ENCODE results near the gene SLC12A3.

SLC12A3 gene

DNA sequence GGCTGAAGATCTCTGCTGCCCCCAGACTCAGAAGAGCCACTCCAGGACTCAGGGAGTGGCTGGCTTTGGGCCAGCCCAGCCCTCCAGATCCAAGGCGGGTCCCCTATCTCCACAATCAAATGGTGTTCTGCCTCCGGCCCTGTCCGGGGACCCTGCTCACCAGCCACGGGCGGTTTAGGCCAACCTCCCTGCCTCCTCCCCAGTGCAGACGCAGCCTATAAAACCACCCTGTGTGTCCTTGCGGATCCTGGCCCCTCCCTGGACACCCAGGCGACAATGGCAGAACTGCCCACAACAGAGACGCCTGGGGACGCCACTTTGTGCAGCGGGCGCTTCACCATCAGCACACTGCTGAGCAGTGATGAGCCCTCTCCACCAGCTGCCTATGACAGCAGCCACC is at the start of gene SLC12A3:
TSS of gene SLC12A3 (plus strand) at position 248 of the 400 bp plus-strand sequence. CDS start at position 277, 29 bp downstream.
- DNase-seq (ENCODE audit: low read depth), result no peak

DNA sequence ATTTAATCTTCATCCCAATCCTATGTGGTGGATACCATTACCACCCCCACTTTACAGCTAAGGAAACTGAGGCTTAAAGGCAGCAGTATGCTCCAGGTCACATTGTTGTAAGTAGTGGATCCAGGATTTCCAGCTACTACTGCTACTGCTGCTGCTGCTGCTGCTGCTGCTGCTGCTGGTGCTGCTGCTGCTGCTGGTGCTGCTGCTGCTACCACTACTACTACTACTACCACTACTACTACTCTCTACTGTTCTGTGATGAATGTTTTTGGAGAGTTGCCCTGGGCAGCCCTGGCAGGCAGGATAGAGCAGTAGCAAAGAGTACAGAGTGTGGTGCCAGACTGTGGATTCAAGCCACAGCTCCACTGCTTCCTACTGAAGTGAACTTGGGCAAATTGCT is 49.3 kb upstream of the SLC12A3 start:
- DNase-seq (ENCODE audit: low read depth), result no peak

GRCh38 chr16:56817056-56817455 is 48.0 kb upstream of the SLC12A3 start:
- DNase-seq (ENCODE audit: low read depth), result no peak

DNA sequence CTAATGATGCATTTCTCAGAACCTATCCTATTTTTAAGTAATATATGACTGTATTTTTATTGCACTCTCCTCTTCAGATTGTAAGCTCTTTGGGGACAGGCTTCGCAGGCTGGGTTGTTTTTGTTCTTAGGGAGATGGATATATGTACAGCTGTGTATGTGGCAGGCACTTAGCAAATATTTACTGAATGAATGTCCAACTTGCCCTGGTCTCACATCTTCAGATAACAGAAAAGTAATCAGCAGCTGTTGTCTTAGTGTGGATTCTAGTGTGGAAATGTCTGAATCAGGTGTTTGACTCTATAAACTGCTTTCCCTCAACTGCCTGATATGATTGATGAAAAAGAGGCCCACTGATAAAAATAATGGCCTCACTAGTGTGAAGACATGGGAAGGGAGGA is 47.1 kb upstream of the SLC12A3 start:
- no peak for DNase-seq (ENCODE audit: low read depth)

- DNase-seq (ENCODE audit: low read depth), result no peak
These were observed 41.8 kb upstream of the SLC12A3 start for GRCh38 chr16:56823081-56823733.

- no peak for DNase-seq (ENCODE audit: low read depth)
These were observed 40.7 kb upstream of the SLC12A3 start for GRCh38 chr16:56824331-56824730.

DNA sequence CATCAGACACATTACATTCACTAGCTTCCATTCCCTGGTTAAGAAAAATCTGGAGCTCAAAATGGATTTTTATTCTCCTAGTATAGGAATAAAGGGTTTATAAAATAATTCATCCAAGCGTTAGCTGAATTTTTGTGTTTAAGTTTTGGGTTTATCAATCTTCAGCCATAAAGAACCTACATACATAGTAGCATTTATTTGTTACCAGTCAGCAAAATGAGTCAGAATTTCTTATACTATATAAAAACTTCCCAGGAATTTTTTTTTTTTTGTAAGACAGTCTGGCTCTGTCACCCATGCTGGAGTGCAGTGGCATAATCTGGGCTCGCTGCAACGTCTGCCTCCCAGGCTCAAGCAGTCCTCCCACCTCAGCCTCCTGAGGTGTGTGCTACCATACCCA is 40.2 kb upstream of the SLC12A3 start:
- DNase-seq (ENCODE audit: low read depth), result no peak

GRCh38 chr16:56825826-56826225 is 39.2 kb upstream of the SLC12A3 start:
- no peak for DNase-seq (ENCODE audit: low read depth)

DNA sequence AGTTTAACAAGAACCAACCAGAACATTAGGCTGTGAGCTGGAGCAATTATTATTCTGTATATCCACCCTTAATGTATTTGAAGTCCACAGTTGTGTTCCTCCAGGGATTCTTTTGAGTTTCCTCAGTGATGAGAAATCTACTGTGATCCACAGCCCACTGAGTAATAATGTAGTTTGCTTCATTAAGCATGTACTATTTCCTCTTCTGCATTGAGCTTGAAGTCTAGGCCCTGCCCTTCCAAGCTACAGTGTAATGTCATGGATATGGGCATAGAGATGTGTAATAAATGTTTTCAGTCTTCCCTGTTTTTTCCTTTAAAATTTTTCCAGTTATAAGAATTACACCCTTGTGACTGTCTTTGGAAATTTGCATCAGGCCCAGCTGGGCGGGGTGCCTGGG is 36.4 kb upstream of the SLC12A3 start:
- no peak for DNase-seq (ENCODE audit: low read depth)

DNA sequence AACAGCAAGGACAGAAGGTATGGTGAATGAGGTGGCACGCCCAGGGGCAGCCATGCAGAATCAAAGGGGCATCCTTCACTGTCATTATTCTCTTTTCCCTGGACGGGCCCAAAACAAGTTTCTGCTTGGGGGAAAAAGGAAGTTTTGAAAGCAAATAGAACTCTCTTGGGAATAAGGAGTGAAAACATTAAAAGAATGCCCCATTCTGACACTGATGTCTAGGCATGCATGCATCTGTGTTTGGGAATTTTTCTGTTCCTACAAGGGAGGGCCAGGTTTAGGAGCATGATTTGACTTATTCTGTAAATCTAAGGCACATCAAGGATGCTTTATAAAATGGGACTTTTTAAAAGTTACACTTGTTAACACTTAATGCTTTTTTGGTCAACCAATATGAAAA is 34.3 kb upstream of the SLC12A3 start:
- no peak for DNase-seq (ENCODE audit: low read depth)

GRCh38 chr16:56832768-56833167 is 32.2 kb upstream of the SLC12A3 start:
- no peak for DNase-seq (ENCODE audit: low read depth)

DNA sequence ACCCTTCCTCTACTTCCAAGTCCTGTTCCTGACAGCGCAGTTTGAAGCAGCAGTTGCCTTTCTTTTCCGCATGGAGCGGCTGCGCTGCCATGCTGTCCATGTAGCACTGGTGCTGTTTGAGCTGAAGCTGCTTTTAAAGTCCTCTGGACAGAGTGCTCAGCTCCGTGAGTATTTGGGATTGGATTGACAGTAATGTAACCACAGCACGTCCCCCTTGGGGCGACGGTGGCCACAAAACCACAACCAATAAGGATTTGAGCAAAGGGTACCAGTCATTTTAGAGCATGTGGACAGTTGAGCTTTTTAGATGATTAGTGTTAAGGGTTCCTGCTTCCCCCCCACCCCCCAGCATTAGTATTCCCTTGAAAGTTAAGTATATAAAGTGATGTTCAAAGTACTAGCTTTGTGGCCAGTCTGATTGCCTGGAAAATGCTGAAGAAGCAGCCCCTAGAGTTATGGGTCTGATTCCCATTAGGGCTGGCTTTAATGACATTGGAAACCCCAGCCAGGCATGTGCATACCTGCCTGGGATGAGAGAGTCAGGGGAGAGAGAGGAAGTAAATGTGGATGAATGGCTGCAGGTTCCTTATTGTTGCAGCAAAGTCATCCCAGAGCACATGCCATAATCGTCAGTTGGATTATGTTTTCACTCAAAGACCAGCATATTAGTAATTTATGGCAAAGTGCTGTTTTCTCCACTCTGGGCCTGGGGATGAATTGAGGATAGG is 31.6 kb upstream of the SLC12A3 start:
- no peak for DNase-seq (ENCODE audit: low read depth)

DNA sequence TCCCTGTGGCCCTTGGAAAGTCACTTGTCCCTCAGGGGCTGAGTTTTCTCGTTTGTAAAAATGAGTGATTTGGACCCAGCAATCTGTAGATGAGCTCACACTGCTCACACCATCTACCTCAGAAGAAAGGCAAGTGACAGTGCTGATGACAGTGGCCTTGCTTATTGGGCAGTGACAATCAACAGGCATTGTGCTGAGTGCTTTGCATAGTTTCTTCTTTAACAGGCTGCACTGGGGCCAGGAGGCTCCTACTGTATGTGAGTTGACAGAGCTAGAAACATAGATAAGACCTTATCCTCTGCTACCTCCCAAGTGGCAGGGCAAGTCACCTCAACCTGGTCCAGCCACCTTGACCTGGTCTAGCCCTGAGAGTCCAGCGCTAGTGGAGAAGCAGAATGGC is 29.7 kb upstream of the SLC12A3 start:
- DNase-seq (ENCODE audit: low read depth), result no peak

DNA sequence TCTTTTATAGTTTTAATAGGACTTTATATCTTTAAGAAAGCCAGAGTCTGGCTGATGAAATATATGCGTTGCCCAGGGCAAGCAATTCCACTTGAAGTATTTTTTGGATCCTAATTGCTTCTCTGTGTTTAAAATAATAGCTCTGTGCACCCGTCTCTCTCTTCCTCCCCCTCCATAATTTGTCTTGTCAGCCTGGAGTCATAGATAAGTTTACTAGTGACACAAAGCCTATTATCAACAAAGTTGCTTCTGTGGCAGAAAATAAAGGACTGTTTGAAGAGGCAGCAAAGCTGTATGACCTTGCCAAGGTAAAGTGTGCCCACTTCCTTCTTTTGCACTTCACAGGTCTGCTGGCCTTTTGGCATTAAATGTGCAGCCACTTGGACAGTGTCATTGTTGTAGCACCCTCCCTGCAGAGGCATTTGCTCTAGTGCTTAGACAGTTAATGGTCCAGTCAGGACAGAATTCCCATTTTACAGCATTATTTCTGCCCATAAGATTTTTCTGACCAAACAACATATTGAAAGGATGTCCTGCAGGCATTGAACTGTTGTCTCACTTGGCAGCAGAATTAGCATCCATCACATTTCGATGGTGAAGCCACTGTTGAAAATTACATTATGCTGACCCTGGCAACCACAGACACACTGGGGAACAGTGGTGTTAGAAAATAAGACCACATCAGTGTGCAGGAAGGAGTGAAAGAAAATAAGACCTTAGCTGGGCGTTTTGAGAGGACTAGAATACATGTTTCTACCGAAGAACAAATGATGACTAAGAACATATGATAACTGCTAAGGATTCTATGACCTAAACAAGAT is 28.4 kb upstream of the SLC12A3 start:
- DNase-seq (ENCODE audit: low read depth), result no peak

DNA sequence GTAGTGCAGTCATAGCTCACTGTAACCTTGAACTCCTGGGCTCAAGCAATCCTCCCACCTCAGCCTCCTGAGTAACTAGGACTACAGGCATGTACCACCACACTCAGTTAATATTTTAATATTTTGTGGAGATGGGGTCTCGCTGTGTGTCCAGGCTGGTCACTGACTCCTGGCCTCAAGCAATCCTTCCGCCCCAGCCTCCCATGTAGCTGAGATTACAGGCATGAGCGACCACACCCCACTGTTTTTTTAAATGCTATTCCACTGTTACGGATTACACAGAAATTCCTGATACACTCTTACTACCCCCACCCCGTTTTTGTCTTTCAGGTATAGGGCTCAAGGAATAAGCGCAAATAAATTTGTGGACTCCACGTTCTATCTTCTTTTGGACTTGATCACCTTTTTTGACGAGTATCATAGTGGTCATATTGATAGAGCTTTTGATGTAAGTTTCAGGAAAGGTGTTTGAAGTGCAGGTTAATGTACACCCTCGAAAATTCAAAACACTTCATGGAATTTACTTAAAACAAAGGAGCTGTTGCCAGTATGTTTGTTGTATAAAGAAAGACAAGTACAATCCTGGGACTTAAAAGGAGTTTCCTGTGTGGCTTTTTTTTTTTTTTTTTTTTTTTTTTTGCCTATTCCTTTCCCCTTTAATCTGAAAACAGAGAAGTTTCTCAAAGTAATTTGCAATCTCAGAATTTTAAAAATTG is 26.2 kb upstream of the SLC12A3 start:
- no peak for DNase-seq (ENCODE audit: low read depth)

- DNase-seq (ENCODE audit: low read depth), result no peak
These were observed 23.8 kb upstream of the SLC12A3 start for GRCh38 chr16:56841233-56841632.

GRCh38 chr16:56841659-56842058 is 23.3 kb upstream of the SLC12A3 start:
- no peak for DNase-seq (ENCODE audit: low read depth)

- no peak for DNase-seq (ENCODE audit: low read depth)
These were observed 22.9 kb upstream of the SLC12A3 start for GRCh38 chr16:56842133-56842532.

DNA sequence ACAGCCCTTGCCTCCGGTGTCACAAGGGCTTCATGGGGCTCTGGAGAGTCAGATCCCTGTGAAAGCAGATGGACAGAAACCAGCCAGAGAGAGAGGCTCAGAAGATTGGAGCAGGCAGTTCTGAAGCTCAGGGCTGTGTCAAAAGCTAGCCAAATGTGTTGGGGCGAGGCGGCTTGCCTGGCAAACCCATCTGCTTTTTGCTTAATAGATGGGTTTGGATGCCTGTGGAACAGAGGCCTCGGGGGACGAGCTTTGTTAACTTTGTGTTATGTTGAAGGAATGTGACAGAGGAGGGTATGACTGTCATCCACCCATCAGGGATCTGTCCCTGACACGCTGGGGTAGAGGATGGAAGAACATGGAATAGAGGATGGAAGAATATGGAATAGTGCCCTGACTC is 21.0 kb upstream of the SLC12A3 start:
- no peak for DNase-seq (ENCODE audit: low read depth)

DNA sequence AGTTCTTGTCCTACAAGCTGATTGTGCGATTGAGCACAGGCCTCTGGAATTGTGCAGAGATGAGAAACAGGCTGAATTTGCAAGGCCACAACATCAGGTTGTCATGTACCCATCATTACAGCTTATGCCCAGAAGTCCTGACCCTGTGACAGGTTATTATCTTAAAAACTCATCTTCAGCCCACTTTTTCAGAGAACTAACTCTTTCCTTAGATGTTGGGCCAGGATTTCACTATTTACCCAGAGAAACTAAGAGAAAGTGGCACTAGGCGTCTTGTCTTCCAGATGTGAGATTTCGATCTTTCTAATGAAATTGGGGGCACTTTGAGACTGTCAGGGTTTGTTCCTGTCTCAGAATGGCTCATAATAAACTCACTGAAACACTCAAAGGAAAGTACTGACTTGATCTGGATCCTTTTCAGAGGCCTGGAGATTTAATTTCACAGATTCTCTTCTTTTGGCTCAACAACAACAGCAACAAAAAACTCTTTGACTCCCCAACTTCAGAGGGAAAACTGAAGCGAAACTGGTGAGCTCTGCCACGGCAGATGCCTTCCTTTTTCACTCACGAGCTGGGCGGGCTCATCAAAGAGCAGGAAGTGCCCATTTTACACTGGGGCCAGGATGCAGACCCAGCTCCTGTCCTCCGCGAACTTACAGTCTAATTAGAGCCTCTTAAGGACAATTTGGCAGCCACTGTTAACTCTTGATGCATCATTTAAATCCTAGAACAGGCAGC is 17.7 kb upstream of the SLC12A3 start:
- DNase-seq (ENCODE audit: low read depth), result no peak

Measured in HS-5 (cell line).